Measurements from ENCODE around the gene WDR5.
A peak's percentile ranks its signal among the peaks of the same experiment; 100 is the strongest.

Gene WDR5

GRCh38 chr9:134189470-134190231, 53.8 kb downstream of the WDR5 start:
- no peak for DNase-seq

- DNase-seq = no peak
Measured at GRCh38 chr9:134190232-134191121, 54.6 kb downstream of the WDR5 start.

GRCh38 chr9:134191455-134192209, 55.8 kb downstream of the WDR5 start:
- DNase-seq = no peak

GRCh38 chr9:134192311-134192950, 56.5 kb downstream of the WDR5 start:
- DNase-seq = no peak

GRCh38 chr9:134192951-134193731, 57.3 kb downstream of the WDR5 start:
- DNase-seq = no peak

GRCh38 chr9:134193912-134194535, 58.1 kb downstream of the WDR5 start:
- no peak for DNase-seq

- no peak for DNase-seq
Measured at GRCh38 chr9:134195558-134195957, 59.7 kb downstream of the WDR5 start.

- no peak for DNase-seq
Measured at GRCh38 chr9:134196911-134197310, 61.0 kb downstream of the WDR5 start.

- no peak for DNase-seq
Measured at GRCh38 chr9:134198791-134199190, 62.9 kb downstream of the WDR5 start.

GRCh38 chr9:134200730-134201129, 64.8 kb downstream of the WDR5 start:
- no peak for DNase-seq

- no peak for DNase-seq
Measured at GRCh38 chr9:134203224-134203623, 67.3 kb downstream of the WDR5 start.

- DNase-seq = no peak
Measured at GRCh38 chr9:134204041-134204440, 68.2 kb downstream of the WDR5 start.

- DNase-seq = no peak
Measured at GRCh38 chr9:134204991-134205578, 69.2 kb downstream of the WDR5 start.

- peak; percentile 81 for DNase-seq
Measured at GRCh38 chr9:134205672-134206310, 69.9 kb downstream of the WDR5 start.

GRCh38 chr9:134206311-134207300, 70.7 kb downstream of the WDR5 start:
- DNase-seq = no peak

- no peak for DNase-seq
Measured at GRCh38 chr9:134208310-134208841, 72.5 kb downstream of the WDR5 start.

GRCh38 chr9:134208981-134209725, 73.3 kb downstream of the WDR5 start:
- DNase-seq = no peak

Measured in NCI-H1105 (cell line).